Adrenal gland (tissue), 12 donors: ENCODE results near the gene IZUMO4. TPM values are rescaled to one million over a fixed set of nuclear protein-coding genes. Genes with fewer than 3 reads are reported as not detected.

Experiments used
- DNase-seq, 7 donors: peaks; one replicate each; pipeline ENCODE4 v3.0.0-alpha.2; 2019 to 2020
- H3K27ac ChIP-seq, 5 donors: fragments of 200-600 bp; sonication (generic) in 4 of 5; 1 replicate in 3 of 5; 2 replicates in 2 of 5; pipeline versions ENCODE4 v1.5.1 to v1.8.0; 2016 to 2020; ENCODE audit warnings: mild to moderate bottlenecking in 1 of 5
- H3K27me3 ChIP-seq: fragments of 200-600 bp; 2 replicates; pipeline ENCODE4 v1.8.0; 2021
- H3K36me3 ChIP-seq, 2 donors: fragments of 200-600 bp; replicated peaks in 1 of 2; 1 replicate in 1 of 2; 2 replicates in 1 of 2; pipeline versions ENCODE4 v1.5.1 to v1.8.0; 2018 to 2022
- H3K4me1 ChIP-seq, 2 donors: fragments of 200-600 bp; replicated peaks in 1 of 2; 1 replicate in 1 of 2; 2 replicates in 1 of 2; pipeline versions ENCODE4 v1.5.1 to v1.8.0; 2018 to 2021
- H3K4me3 ChIP-seq, 4 donors: fragments of 200-600 bp; sonication (generic) in 3 of 4; one replicate each; pipeline ENCODE4 v1.5.1; 2016 to 2018
- H3K9me3 ChIP-seq, 3 donors: fragments of 200-600 bp; sonication (generic) in 1 of 3; replicated peaks in 1 of 3; 1 replicate in 2 of 3; 2 replicates in 1 of 3; pipeline versions ENCODE4 v1.5.1 to v1.8.0; 2016 to 2021
- CTCF ChIP-seq, 6 experiments: fragments of 450-650 bp in 4 of 6; fragments of 200-600 bp in 2 of 6; sonication (generic) in 1 of 6; IDR thresholded peaks; 1 replicate in 5 of 6; 2 replicates in 1 of 6; pipeline versions ENCODE4 v1.5.1 to v1.8.0; 2016 to 2021; ENCODE audit warnings: antibody characterized with exemption in 6 of 6, mild to moderate bottlenecking in 2 of 6, moderate library complexity in 1 of 6
- POLR2A ChIP-seq, 2 donors: fragments of 450-650 bp; IDR thresholded peaks; one replicate each; pipeline ENCODE4 v1.6.1; 2017; ENCODE audit warnings: antibody characterized with exemption in 2 of 2, mild to moderate bottlenecking in 2 of 2, moderate library complexity in 1 of 2
- WGBS, 4 donors: extraction: QIAGEN DNeasy Blood & Tissue Kit in 2 of 4; methylation state at CpG; one replicate each; pipeline versions ENCODE4 v1.1.5 to v1.1.7; 2013 to 2017; 5-methylcytosine and 5-hydroxymethylcytosine counted together
- intact Hi-C, 2 donors: fragments of 100-400 bp; cut with DNase I; formaldehyde crosslinking; loops; one replicate each; pipeline versions ENCODE4 v1.14.1 to v1.15.0; 2022 to 2023
- polyA plus RNA-seq, 3 donors: library from polyadenylated mRNA; stranded (reverse); fragments of 200-250 nt in 2 of 3; fragments of 350-450 nt in 1 of 3; fragmentation: Illumina TruSeq in 1 of 3; extraction: RNeasy Lipid Tissue Mini Kit (QIAGEN cat#74804) in 1 of 3; gene quantifications; one replicate each; pipeline ENCODE4 v1.2.3, GENCODE V29; 2013 to 2014
- total RNA-seq, 9 donors: library from RNA; depleted of rRNA in 4 of 9; stranded (reverse); fragments of >200 nt in 4 of 9; fragments of 120-200 nt in 1 of 9; fragmentation: NEBNext Ultra II Directional in 1 of 9; extraction: Animal tissue kit (Norgen Biotek cat#: 25700) in 1 of 9; gene quantifications; one replicate each; pipeline versions ENCODE4 v1.1.0 to v1.2.4, GENCODE V29; 2013 to 2023
- donor health status: healthy with polysubstance abuse.
- donor health status: Bipolar disorder and iron deficiency.
- donor health status: DM: yes; HTN: yes; CAD: no.
- donor health status: DM: no; HTN: no; CAD: no.
- donor health status: DM: no; HTN: no; CAD: no.
- donor health status: DM: yes; HTN: yes; CAD: no.

Gene IZUMO4
- total and polyA plus RNA-seq, 12 donors, result 0.69 to 24.6 (median 2.5) TPM

GRCh38 chr19:2058570-2059421 lies 37.9 kb upstream of the IZUMO4 start:
- Histone ChIP-seq H3K4me1 (peaks cover 37 to 48% of the 10 kb centered on the region in 2 donors), H3K36me3 (no peaks in the 10 kb centered on the region), H3K27ac (peak overlapping the region; percentile 86 to 100 (median 98)), H3K27me3 (no peaks in the 10 kb centered on the region), H3K9me3 (no peaks in the 10 kb centered on the region), H3K4me3 (no peak overlapping the region)
- DNase-seq, result no peak
- no peak for TF ChIP-seq CTCF (IDR thresholded peaks at IDR 0.05)
- no peak for TF ChIP-seq POLR2A (IDR thresholded peaks at IDR 0.05)
- 81 to 84% (median 84%) methylated on average over 23 to 27 of the region's 27 CpGs for WGBS, 4 donors
- intact Hi-C loops, result no loop called here

- Histone ChIP-seq H3K9me3 (no peaks in the 10 kb centered on the region), H3K4me1 (peaks cover 45 to 56% of the 10 kb centered on the region in 2 donors), H3K27ac (peak overlapping the region; percentile 86 to 100 (median 98)), H3K27me3 (no peaks in the 10 kb centered on the region), H3K36me3 (no peaks in the 10 kb centered on the region), H3K4me3 (peak overlapping the region in 1 of 4 donors; percentile 67)
- peak; percentile 53 to 89 for TF ChIP-seq POLR2A (IDR thresholded peaks at IDR 0.05)
- TF ChIP-seq CTCF (IDR thresholded peaks at IDR 0.05), result no peak
- intact Hi-C loops, result no loop called here
- DNase-seq, result peak; percentile 88 to 96 (median 95)
- WGBS, 4 donors, result 23 to 37% (median 30%) methylated on average over 9 to 24 of the region's 24 CpGs
Measured at GRCh38 chr19:2059422-2060201, 37.1 kb upstream of the IZUMO4 start.

GRCh38 chr19:2060884-2061494 lies 35.7 kb upstream of the IZUMO4 start:
- no peaks in the 10 kb centered on the region for H3K36me3 ChIP-seq
- no peaks in the 10 kb centered on the region for H3K27me3 ChIP-seq
- intact Hi-C loops, result no loop called here
- peak overlapping the region in 2 of 4 donors; percentile 33 to 67 for H3K4me3 ChIP-seq
- 0 to 3% (median 1%) methylated on average over 1 to 55 of the region's 55 CpGs for WGBS, 4 donors
- H3K27ac ChIP-seq, result peak overlapping the region; percentile 86 to 100 (median 98)
- H3K4me1 ChIP-seq, result peaks cover 49 to 60% of the 10 kb centered on the region in 2 donors
- TF ChIP-seq POLR2A (IDR thresholded peaks at IDR 0.05), result peak; percentile 62 to 80
- no peak for TF ChIP-seq CTCF (IDR thresholded peaks at IDR 0.05)
- peak; percentile 75 to 85 (median 76) for DNase-seq
- H3K9me3 ChIP-seq, result no peaks in the 10 kb centered on the region
